GM19239 (cell line): ENCODE results near the gene AHNAK.
"Not testable (repeated sequence)": the region's sequence is repeated elsewhere in the genome, so short reads cannot be mapped to it uniquely, and the experiment has no call there.

Source experiments
- DNase-seq: peaks from one replicate; pipeline ENCODE4 v3.0.0; 2011; ENCODE audit warnings: low spot score; ENCODE audit not compliant: insufficient read length
- FAIRE-seq: peaks from 2 replicates; lab custom pipeline; 2011; peaks lifted over from hg19 to GRCh38; lab: Jason Lieb, UNC

AHNAK gene

GRCh38 chr11:62573006-62573591, 26.5 kb upstream of the AHNAK start:
- no peak for FAIRE-seq
- DNase-seq = no peak

- FAIRE-seq (no peak), DNase-seq (no peak)
Observed at GRCh38 chr11:62572431-62572830, 25.8 kb upstream of the AHNAK start.

GRCh38 chr11:62571493-62571892, 24.9 kb upstream of the AHNAK start:
- not testable (repeated sequence) for FAIRE-seq

GRCh38 chr11:62570903-62571302, 24.3 kb upstream of the AHNAK start:
- DNase-seq, FAIRE-seq: not testable (repeated sequence)

More at GRCh38 chr11:62571493-62571892, 24.9 kb upstream of the AHNAK start:
- DNase-seq = not testable (repeated sequence)

- FAIRE-seq = no peak
Observed at GRCh38 chr11:62569611-62570010, 23.0 kb upstream of the AHNAK start.

GRCh38 chr11:62567018-62567633, 20.5 kb upstream of the AHNAK start:
- FAIRE-seq (no peak), DNase-seq (no peak)

More at GRCh38 chr11:62569611-62570010, 23.0 kb upstream of the AHNAK start:
- DNase-seq = no peak

GRCh38 chr11:62566247-62566646, 19.6 kb upstream of the AHNAK start:
- DNase-seq (no peak), FAIRE-seq (no peak)

GRCh38 chr11:62565100-62565802, 18.6 kb upstream of the AHNAK start:
- FAIRE-seq = no peak
- DNase-seq = no peak

- DNase-seq, FAIRE-seq: not testable (repeated sequence)
Observed at GRCh38 chr11:62561677-62562230, 15.1 kb upstream of the AHNAK start.

- FAIRE-seq = peak; percentile 55
Observed at GRCh38 chr11:62560566-62561103, 14.0 kb upstream of the AHNAK start.

GRCh38 chr11:62559626-62560025, 13.0 kb upstream of the AHNAK start:
- not testable (repeated sequence) for DNase-seq, FAIRE-seq

More at GRCh38 chr11:62560566-62561103, 14.0 kb upstream of the AHNAK start:
- no peak for DNase-seq

GRCh38 chr11:62559204-62559603, 12.6 kb upstream of the AHNAK start:
- DNase-seq (no peak), FAIRE-seq (no peak)

GRCh38 chr11:62558669-62559068, 12.1 kb upstream of the AHNAK start:
- DNase-seq (no peak), FAIRE-seq (no peak)

GRCh38 chr11:62556875-62557631, 10.4 kb upstream of the AHNAK start:
- DNase-seq (no peak), FAIRE-seq (peak; percentile 84)

- FAIRE-seq (no peak), DNase-seq (no peak)
Observed at GRCh38 chr11:62556108-62556874, 9.7 kb upstream of the AHNAK start.

- no peak for DNase-seq
- peak; percentile 89 for FAIRE-seq
Observed at GRCh38 chr11:62555464-62556107, 9.0 kb upstream of the AHNAK start.

- DNase-seq (no peak), FAIRE-seq (no peak)
Observed at GRCh38 chr11:62554387-62555167, 8.0 kb upstream of the AHNAK start.

GRCh38 chr11:62553839-62554361, 7.3 kb upstream of the AHNAK start:
- DNase-seq (no peak), FAIRE-seq (no peak)
